HAP-1 (cell line): Measurements from ENCODE around the gene CENPH.
"Not testable (repeated sequence)": the region's sequence is repeated elsewhere in the genome, so short reads cannot be mapped to it uniquely, and the experiment has no call there.

Experiments used
- DNase-seq, 2 experiments: peaks; one replicate each; pipeline ENCODE4 v3.0.0-alpha.2; 2016 to 2020; ENCODE audit warnings: low spot score in 2 of 2
- H3K27me3 ChIP-seq: fragments of 250-450 bp; sonication (Bioruptor Pico); 2 replicates; pipeline ENCODE4 v1.5.1; 2020; ENCODE audit warnings: low read depth, mild to moderate bottlenecking, moderate library complexity
- H3K36me3 ChIP-seq: fragments of 250-450 bp; sonication (Bioruptor Pico); replicated peaks from 2 replicates; pipeline ENCODE4 v1.5.1; 2020; ENCODE audit warnings: mild to moderate bottlenecking
- H3K4me1 ChIP-seq: fragments of 250-450 bp; sonication (Bioruptor Pico); 2 replicates; pipeline ENCODE4 v1.5.1; 2020; ENCODE audit warnings: mild to moderate bottlenecking
- H3K4me3 ChIP-seq: fragments of 250-450 bp; sonication (Bioruptor Pico); 2 replicates; pipeline ENCODE4 v1.5.1; 2020; ENCODE audit warnings: mild to moderate bottlenecking, moderate library complexity
- H3K9me3 ChIP-seq: fragments of 250-450 bp; sonication (Bioruptor Pico); 2 replicates; pipeline ENCODE4 v1.5.1; 2020; ENCODE audit warnings: mild to moderate bottlenecking, moderate library complexity
- in situ Hi-C: fragments of 300-500 bp; cut with MboI; formaldehyde crosslinking; loops from 3 replicates; pipeline ENCODE4 v1.14.3; 2020; ENCODE audit warnings: low sequenced_read_pairs, inconsistent platforms, mixed read lengths

CENPH gene, protein sequence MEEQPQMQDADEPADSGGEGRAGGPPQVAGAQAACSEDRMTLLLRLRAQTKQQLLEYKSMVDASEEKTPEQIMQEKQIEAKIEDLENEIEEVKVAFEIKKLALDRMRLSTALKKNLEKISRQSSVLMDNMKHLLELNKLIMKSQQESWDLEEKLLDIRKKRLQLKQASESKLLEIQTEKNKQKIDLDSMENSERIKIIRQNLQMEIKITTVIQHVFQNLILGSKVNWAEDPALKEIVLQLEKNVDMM

DNA sequence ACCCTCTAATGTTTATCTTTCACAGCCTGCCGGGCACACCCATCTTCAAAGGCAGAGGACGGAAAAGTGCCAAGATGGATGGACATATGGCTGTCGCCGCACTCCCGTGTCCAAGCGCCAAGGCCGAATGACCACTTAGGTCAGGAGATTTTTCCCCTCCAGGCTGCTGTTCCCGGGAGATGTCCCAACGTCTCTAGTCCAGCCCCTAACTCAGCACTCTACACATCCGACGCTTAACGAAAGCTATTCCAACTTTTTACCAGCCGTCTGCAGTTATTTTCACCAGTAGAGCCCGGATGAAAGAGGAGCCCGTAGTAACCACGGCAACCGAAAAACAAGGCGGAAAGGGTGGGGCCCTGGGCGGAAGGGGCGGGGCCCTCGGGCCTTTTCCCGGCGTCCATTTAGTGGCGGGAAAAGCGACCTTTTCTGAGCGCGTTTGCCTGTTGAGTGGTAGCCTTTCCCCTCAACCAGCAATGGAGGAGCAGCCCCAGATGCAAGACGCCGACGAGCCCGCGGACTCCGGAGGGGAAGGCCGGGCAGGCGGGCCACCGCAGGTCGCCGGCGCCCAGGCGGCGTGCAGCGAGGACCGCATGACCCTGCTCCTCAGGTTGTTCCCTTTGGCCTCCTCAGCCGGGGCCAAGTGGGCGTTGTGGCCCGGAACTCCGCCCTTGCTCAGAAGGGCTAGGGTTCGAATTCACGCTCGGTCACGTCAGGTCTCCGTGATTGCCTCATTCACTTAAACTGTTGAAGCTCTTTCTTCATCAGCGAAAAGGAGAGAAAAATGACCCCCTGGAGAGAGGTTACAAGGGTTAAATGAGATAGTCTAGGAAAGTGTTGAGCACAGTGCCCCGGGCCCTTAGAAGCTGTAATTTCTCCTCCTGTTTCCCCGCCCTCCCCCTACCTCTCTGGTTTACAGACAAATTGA, at the start of gene CENPH:
TSS of gene CENPH (plus strand) at position 422 of the 925 bp plus-strand sequence. CDS start at position 474, 52 bp downstream.
- H3K27me3 ChIP-seq, result no peaks in the 10 kb centered on the region
- no peaks in the 10 kb centered on the region; the same call in 1 of the 2 replicates for H3K4me1 ChIP-seq
- H3K4me3 ChIP-seq, result peak within 1 kb of the TSS; percentile 61
- DNase-seq, result peak; percentile 91 to 95
- H3K9me3 ChIP-seq, result no peaks in the 10 kb centered on the region
- in situ Hi-C loops, result no loop called here
- H3K36me3 ChIP-seq, result peaks cover 22% of the 10 kb centered on the region

DNA sequence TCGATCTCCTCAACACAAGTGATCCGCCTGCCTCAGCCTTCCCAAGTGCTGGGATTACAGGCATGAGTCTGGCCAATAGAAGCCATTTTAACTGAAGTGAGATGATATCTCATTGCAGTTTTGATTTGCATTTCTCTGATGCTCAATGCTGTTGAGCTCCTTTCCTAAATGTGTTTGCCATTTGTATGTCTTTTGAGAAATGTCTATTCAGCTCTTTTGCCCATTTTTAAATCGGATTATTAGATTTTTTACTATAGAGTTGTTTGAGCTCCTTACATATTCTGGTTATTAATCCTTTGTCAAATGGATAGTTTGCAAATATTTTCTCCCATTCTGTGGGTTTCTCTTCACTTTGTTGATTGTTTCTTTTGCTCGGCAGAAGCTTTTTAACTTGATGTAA, 49.1 kb upstream of the CENPH start:
- in situ Hi-C loops, H3K4me3 ChIP-seq, H3K27me3 ChIP-seq, H3K9me3 ChIP-seq, H3K36me3 ChIP-seq, DNase-seq: not testable (repeated sequence)
- peaks cover 12% of the 10 kb centered on the region for H3K4me1 ChIP-seq

DNA sequence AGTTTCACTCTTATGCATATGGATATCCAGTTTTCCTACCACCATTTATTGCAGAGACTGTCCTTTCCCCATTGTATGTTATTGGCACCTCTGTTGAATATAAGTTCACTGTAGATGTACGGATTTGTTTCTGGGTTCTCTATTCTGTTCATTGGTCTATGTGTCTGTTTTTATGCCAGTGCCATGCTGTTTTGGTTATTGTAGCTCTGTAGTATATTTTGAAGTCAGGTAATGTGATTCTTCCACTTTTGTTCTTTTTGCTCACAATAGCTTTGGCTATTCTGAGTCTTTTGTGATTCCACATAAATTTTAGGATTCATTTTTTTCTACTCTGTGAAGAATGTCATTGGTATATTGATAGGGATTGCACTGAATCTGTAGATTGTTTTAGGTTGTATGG, 48.6 kb upstream of the CENPH start:
- Histone ChIP-seq H3K36me3 (peaks cover 3% of the 10 kb centered on the region; the same call in 1 of the 2 replicates), H3K9me3 (peaks cover 6% of the 10 kb centered on the region), H3K27me3 (no peaks in the 10 kb centered on the region), H3K4me1 (peaks cover 7% of the 10 kb centered on the region), H3K4me3 (no peak overlapping the region)
- in situ Hi-C loops, result no loop called here
- no peak for DNase-seq

DNA sequence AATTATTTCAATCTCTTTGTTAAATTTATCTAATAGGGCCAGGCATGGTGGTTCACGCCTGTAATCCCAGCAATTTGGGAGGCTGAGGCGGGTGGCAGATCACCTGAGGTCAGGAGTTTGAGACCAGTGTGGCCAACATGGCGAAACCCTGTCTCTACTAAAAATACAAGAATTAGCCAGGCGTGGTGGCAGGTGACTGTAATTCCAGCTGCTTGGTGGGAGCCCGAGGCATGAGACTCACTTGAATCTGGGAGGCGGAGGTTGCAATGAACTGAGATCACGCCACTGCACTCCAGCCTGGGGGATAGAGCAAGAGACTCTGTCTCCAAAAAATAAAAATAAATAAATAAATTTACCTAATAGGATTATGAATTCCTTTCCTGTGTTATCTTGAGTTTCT, 40.8 kb upstream of the CENPH start:
- DNase-seq, H3K4me3 ChIP-seq, H3K36me3 ChIP-seq, H3K4me1 ChIP-seq, H3K27me3 ChIP-seq, H3K9me3 ChIP-seq, in situ Hi-C loops: not testable (repeated sequence)

DNA sequence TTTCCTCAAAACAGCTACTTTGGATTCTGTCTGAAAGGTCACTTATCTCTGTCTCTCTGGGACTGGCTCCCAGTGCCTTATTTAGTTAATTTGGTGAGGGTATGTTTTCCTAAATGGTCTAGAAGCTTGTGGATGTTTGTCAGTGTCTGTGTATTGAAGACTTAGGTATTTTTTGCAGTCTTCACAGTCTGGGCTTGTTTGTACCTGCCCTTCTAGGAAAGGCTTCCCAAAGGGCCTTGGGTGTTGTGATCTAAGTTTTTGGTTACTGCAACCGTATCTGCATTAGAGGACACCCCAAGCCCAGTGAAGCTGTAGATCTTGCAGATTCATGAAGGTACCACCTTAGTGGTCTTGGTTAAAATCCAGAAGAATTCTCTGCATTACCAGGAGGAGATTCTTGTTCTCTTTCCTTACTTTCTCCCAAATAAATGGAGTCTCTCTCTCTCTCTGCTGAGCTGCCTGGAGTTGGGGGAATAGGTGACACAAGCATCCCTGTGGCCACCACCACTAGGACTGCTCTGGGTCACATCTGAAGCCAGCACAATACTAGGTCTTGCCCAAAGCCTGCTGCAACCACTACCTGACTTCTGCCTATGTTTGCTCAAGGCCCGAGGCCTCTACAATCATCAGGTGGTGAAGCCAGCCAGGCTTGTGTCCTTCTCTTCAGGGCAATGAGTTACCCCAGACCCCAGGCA, 40.3 kb upstream of the CENPH start:
- no peaks in the 10 kb centered on the region for H3K36me3 ChIP-seq
- H3K4me3 ChIP-seq, result no peak overlapping the region
- DNase-seq, result no peak
- no peaks in the 10 kb centered on the region for H3K27me3 ChIP-seq
- no peaks in the 10 kb centered on the region for H3K9me3 ChIP-seq
- no peaks in the 10 kb centered on the region for H3K4me1 ChIP-seq
- in situ Hi-C loops, result no loop called here

DNA sequence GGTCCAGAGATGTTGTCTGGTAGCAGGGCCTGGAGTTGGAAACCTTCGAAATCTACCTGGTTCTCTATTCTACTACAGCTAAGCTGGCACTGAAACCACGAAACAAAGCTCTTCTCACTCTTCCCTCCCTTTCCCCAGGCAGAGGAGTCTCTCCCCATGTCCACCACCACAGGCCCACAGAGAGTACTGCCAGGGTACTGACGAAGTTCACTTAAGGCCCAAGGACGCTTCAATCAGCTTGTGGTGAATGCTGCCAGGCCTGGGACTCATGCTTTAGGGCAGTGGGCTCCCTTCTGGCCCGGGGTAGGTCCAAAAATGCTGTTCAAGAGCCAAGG, 39.7 kb upstream of the CENPH start:
- DNase-seq, result no peak
- no peaks in the 10 kb centered on the region for H3K4me1 ChIP-seq
- H3K27me3 ChIP-seq, result no peaks in the 10 kb centered on the region
- in situ Hi-C loops, result no loop called here
- no peaks in the 10 kb centered on the region for H3K9me3 ChIP-seq
- H3K4me3 ChIP-seq, result no peak overlapping the region
- no peaks in the 10 kb centered on the region for H3K36me3 ChIP-seq

DNA sequence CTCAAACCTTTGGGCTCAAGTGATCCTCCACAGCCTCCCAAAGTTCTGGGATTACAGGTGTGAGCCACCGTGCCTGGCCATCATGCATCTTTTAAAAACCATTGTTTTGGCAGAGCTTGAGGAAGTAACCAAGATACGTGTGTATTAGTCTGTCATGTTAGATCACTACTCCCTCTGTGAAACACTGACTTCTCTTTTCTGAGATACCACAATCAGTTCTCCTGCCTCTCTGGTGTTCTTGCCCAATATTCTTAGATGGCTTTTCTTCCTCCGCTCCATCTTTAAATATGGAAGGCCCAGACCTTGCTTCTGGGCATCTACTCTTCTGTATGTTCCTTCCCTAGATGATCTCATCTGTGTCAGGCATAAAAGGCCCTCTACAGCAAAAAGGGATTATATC, 36.7 kb upstream of the CENPH start:
- in situ Hi-C loops, result no loop called here
- Histone ChIP-seq H3K36me3 (no peaks in the 10 kb centered on the region), H3K27me3 (no peaks in the 10 kb centered on the region), H3K4me3 (no peak overlapping the region), H3K4me1 (no peaks in the 10 kb centered on the region), H3K9me3 (no peaks in the 10 kb centered on the region)
- DNase-seq, result no peak

DNA sequence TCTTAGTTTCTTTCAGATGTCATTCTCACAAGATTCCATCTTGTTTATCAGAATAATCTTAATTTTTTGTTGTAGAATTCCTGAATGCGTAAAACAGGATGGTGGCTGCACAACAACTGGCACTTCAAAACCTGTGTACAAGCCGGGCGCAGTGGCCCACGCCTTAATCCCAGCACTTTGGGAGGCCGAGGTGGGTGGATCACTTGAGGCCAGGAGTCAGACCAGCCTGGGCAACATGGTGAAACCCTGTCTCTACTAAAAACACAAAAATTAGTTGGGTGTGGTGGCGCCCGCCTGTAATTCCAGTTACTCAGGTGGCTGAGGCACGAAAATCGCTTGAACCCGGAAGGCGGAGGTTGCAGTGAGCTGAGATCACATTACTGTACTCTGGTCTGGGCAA, 32.9 kb upstream of the CENPH start:
- Histone ChIP-seq H3K4me3 (no peak overlapping the region), H3K9me3 (no peaks in the 10 kb centered on the region), H3K36me3 (no peaks in the 10 kb centered on the region), H3K4me1 (no peaks in the 10 kb centered on the region), H3K27me3 (no peaks in the 10 kb centered on the region)
- in situ Hi-C loops, result no loop called here
- no peak for DNase-seq

DNA sequence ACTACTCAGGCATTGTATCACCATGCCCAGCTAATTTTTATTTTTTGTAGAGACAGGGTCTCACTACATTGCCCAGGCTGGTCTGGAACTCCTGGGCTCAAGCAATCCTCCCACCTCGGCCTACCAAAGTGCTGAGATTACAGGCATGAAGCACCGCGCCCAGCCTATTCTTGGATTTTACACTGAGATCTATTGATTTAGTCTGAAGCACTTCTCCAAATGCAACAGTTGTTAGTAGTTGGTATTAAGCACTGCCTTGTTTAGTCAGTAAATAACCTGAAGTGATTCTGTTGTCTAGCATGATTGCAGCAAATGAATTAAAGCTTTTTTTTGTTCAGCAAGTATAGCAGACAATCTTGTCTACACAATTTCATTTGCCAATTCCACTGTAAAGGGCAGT, 31.3 kb upstream of the CENPH start:
- no peaks in the 10 kb centered on the region for H3K27me3 ChIP-seq
- no peaks in the 10 kb centered on the region for H3K9me3 ChIP-seq
- DNase-seq, result no peak
- in situ Hi-C loops, result no loop called here
- no peaks in the 10 kb centered on the region for H3K36me3 ChIP-seq
- no peak overlapping the region for H3K4me3 ChIP-seq
- H3K4me1 ChIP-seq, result no peaks in the 10 kb centered on the region

DNA sequence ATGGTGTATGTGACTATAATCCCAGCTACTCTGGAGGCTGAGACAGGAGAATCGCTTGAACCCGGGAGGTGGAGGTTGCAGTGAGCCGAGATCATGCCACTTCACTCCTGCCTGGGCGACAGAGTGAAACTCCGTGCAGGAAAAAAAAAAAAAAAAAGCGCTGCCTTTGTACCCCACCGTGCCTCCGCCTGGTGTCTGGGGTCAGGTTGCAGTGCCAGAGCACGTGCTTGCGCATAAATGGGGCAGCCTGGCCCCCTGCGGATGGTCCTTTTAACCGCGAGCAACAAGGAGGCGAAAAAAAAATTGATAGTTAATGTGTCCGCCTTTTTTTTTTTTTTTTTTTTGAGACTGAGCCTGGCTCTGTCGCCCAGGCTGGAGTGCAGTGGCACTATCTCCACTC, 28.7 kb upstream of the CENPH start:
- no peaks in the 10 kb centered on the region for H3K27me3 ChIP-seq
- H3K4me3 ChIP-seq, result no peak overlapping the region
- H3K4me1 ChIP-seq, result no peaks in the 10 kb centered on the region
- DNase-seq, result no peak
- in situ Hi-C loops, result no loop called here
- no peaks in the 10 kb centered on the region for H3K9me3 ChIP-seq
- H3K36me3 ChIP-seq, result no peaks in the 10 kb centered on the region

DNA sequence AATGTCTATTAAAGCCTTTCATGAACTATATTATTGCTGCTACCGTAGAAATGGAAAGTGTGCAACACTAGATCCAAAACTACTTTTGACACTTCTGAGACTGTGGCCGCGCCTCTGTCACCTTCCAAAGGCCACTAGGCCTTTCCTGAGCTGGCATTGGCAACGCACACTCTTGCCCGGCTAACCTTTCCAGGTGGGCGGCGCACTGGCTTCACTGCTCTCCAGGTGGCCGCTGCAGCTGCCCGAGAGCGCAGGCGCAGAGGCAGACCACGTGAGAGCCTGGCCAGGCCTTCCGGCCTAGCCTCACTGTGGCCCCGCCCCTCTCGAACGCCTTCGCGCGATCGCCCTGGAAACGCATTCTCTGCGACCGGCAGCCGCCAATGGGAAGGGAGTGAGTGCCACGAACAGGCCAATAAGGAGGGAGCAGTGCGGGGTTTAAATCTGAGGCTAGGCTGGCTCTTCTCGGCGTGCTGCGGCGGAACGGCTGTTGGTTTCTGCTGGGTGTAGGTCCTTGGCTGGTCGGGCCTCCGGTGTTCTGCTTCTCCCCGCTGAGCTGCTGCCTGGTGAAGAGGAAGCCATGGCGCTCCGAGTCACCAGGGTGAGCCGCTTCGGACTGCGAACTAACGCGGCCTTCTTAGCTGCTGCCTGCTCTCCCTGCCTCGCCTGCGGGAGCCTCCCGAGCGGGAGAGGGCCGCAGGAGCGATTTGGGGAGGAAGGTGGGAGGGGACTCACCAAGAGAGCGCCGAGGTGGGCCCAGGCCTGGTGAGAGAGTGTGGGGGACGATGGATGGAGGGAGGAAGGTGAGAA, 22.5 kb upstream of the CENPH start, which contains the start of gene CCNB1:
TSS of gene CCNB1 (plus strand) at position 465 of the 807 bp plus-strand sequence. CDS start at position 578, 113 bp downstream.
- H3K27me3 ChIP-seq, result no peaks in the 10 kb centered on the region
- in situ Hi-C loops, result no loop called here
- H3K9me3 ChIP-seq, result no peaks in the 10 kb centered on the region
- DNase-seq, result peak; percentile 94 to 99
- H3K4me3 ChIP-seq, result peak within 1 kb of the TSS; percentile 83
- peaks cover 45% of the 10 kb centered on the region for H3K36me3 ChIP-seq
- peaks cover 23% of the 10 kb centered on the region for H3K4me1 ChIP-seq

DNA sequence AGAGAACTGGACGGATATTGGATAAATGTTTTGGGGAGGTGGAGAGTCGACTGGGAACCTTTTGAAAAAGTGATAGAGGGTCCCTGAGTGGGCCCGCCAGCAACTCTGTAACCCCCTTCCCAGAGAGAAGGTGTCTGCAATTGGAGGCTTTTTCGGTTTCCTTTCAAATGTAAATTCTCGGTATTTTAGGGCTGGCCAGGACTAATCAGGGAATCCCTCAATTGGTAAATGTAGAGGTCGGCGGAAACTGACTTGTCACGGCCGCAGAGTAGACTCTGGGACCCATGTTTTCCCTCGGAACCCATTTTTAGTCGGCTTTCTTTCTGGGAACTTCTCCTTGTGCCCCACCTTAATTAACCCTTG, 21.9 kb upstream of the CENPH start:
- DNase-seq, result peak; percentile 30 to 40
- Histone ChIP-seq H3K4me1 (peaks cover 23% of the 10 kb centered on the region), H3K4me3 (peak overlapping the region; percentile 83), H3K9me3 (no peaks in the 10 kb centered on the region), H3K36me3 (peaks cover 51% of the 10 kb centered on the region), H3K27me3 (no peaks in the 10 kb centered on the region)
- in situ Hi-C loops, result no loop called here

DNA sequence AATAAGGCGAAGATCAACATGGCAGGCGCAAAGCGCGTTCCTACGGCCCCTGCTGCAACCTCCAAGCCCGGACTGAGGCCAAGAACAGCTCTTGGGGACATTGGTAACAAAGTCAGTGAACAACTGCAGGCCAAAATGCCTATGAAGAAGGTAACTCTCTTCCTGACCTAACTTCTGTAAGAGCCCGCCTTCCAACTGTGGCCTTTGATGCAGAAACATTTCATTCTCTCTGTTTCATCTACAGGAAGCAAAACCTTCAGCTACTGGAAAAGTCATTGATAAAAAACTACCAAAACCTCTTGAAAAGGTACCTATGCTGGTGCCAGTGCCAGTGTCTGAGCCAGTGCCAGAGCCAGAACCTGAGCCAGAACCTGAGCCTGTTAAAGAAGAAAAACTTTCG, 21.5 kb upstream of the CENPH start:
- in situ Hi-C loops, result no loop called here
- DNase-seq, result no peak
- peaks cover 56% of the 10 kb centered on the region for H3K36me3 ChIP-seq

More for the DNA sequence above, 21.5 kb upstream of the CENPH start:
- peak overlapping the region; percentile 83 for H3K4me3 ChIP-seq
- H3K27me3 ChIP-seq, result no peaks in the 10 kb centered on the region
- peaks cover 23% of the 10 kb centered on the region for H3K4me1 ChIP-seq
- no peaks in the 10 kb centered on the region for H3K9me3 ChIP-seq
